Caco-2 (cell line): ENCODE data around the gene ATP13A4. TPM values are rescaled to one million over a fixed set of nuclear protein-coding genes. Genes with fewer than 3 reads are reported as not detected.

Source experiments
- Bru-seq: library from RNA; stranded (reverse); fragments of 400-500 nt; gene quantifications from one replicate; lab custom pipeline; 2021; lab: Mats Ljungman, UMichigan
- BruChase-seq, 2 experiments: library from RNA; stranded (reverse); fragments of 400-500 nt; gene quantifications; one replicate each; lab custom pipeline; 2021; lab: Mats Ljungman, UMichigan
- BruUV-seq: library from RNA; stranded (reverse); fragments of 400-500 nt; replicated peaks from 2 replicates; lab custom pipeline; 2021; lab: Mats Ljungman, UMichigan
- CTCF ChIA-PET: fragments of 300-600 bp; sonication (Branson Sonifier 250); formaldehyde crosslinking; loops from one replicate; lab custom pipeline; 2022; ENCODE audit warnings: antibody characterized with exemption; lab: Charles Lee
- POLR2A ChIA-PET: fragments of 300-600 bp; sonication (Branson Sonifier 250); formaldehyde crosslinking; loops from one replicate; lab custom pipeline; 2022; ENCODE audit warnings: antibody characterized with exemption; lab: Charles Lee
- DNase-seq, 2 experiments: peaks; one replicate each; pipeline versions ENCODE4 v3.0.0 to v3.0.0-alpha.2; 2020 to 2022
- H3K27me3 ChIP-seq: replicated peaks from 2 replicates; pipeline ENCODE4 v1.6.0; 2011; ENCODE audit warnings: low read length; ENCODE audit not compliant: control insufficient read depth, insufficient read depth
- H3K36me3 ChIP-seq: 2 replicates; pipeline ENCODE4 v1.5.1; 2011; ENCODE audit warnings: low read length; ENCODE audit not compliant: control insufficient read depth, insufficient read depth
- H3K4me1 ChIP-seq: fragments of 250-450 bp; sonication (Bioruptor Pico); 2 replicates; pipeline ENCODE4 v1.5.1; 2020; ENCODE audit warnings: mild to moderate bottlenecking
- H3K4me3 ChIP-seq: 2 replicates; pipeline ENCODE4 v1.5.1; 2011; ENCODE audit warnings: low read depth, mild to moderate bottlenecking, control low read depth, low read length
- H3K9me3 ChIP-seq: fragments of 250-450 bp; sonication (Bioruptor Pico); 2 replicates; pipeline ENCODE4 v1.5.1; 2020; ENCODE audit warnings: mild to moderate bottlenecking, moderate library complexity
- H3K27ac Mint-ChIP-seq: one replicate; pipeline ENCODE4 v1.8.0; 2022; ENCODE audit warnings: mixed read lengths; ENCODE audit not compliant: unreplicated experiment
- H3K27me3 Mint-ChIP-seq: one replicate; pipeline ENCODE4 v1.8.0; 2022; ENCODE audit warnings: mixed read lengths; ENCODE audit not compliant: insufficient read depth, unreplicated experiment
- H3K36me3 Mint-ChIP-seq: one replicate; pipeline ENCODE4 v1.8.0; 2022; ENCODE audit warnings: mild to moderate bottlenecking, mixed read lengths; ENCODE audit not compliant: insufficient read depth, unreplicated experiment
- H3K4me1 Mint-ChIP-seq: one replicate; pipeline ENCODE4 v1.8.0; 2022; ENCODE audit warnings: low read depth, mixed read lengths; ENCODE audit not compliant: unreplicated experiment
- H3K4me3 Mint-ChIP-seq: one replicate; pipeline ENCODE4 v1.8.0; 2022; ENCODE audit warnings: mild to moderate bottlenecking, moderate library complexity, mixed read lengths; ENCODE audit not compliant: unreplicated experiment
- H3K9me3 Mint-ChIP-seq: one replicate; pipeline ENCODE4 v1.8.0; 2022; ENCODE audit warnings: mixed read lengths; ENCODE audit not compliant: unreplicated experiment
- CTCF ChIP-seq, 2 experiments: fragments of 200-600 bp in 1 of 2; IDR thresholded peaks; 1 replicate in 1 of 2; 2 replicates in 1 of 2; pipeline versions ENCODE4 v1.5.1 to v1.8.0; 2011 to 2022; ENCODE audit warnings: antibody characterized with exemption in 1 of 2, control low read depth in 1 of 2, inconsistent platforms in 1 of 2, low read depth in 1 of 2, low read length in 1 of 2, mild to moderate bottlenecking in 1 of 2, moderate library complexity in 1 of 2; ENCODE audit not compliant: insufficient read depth in 1 of 2, severe bottlenecking in 1 of 2, unreplicated experiment in 1 of 2
- intact Hi-C: fragments of 100-400 bp; cut with micrococcal nuclease; formaldehyde crosslinking; loops from one replicate; pipeline ENCODE4 v1.10.0; 2022; ENCODE audit not compliant: unreplicated experiment
- long read RNA-seq: library from polyadenylated mRNA; stranded (forward); transcript quantifications from one replicate; pipeline ENCODE4 v2.0.0, GENCODE V29; 2022
- total RNA-seq: library from RNA; stranded (reverse); gene quantifications from 2 replicates; pipeline ENCODE4 v1.2.3, GENCODE V29; 2022

The ATP13A4 gene
- total RNA-seq (1.2 and 1.4 TPM in 2 replicates), Bru-seq, nascent RNA (percentile 41 among the genes with signal in this experiment), BruChase-seq, experiment 1, labeled RNA remaining after a 2-hour chase (percentile 42 among the genes with signal in this experiment), BruChase-seq, experiment 2, labeled RNA remaining after a 6-hour chase (percentile 30 among the genes with signal in this experiment)
- long read RNA-seq: 0 reads

- H3K27me3 ChIP-seq: no peaks in the 10 kb centered on the region
- CTCF ChIA-PET: no interaction called here
- no peaks in the 10 kb centered on the region for H3K36me3 Mint-ChIP-seq
- TF ChIP-seq CTCF (IDR thresholded peaks at IDR 0.05; ENCODE audit: insufficient read depth in 1 of 2, low read depth in 1 of 2, low read length in 1 of 2, severe bottlenecking in 1 of 2, unreplicated experiment in 1 of 2): no peak
- H3K4me3 ChIP-seq: peak within 1 kb of the TSS; percentile 27
- POLR2A ChIA-PET: no interaction called here
- H3K9me3 ChIP-seq: no peaks in the 10 kb centered on the region
- BruUV-seq: no TSS peak
- H3K4me1 Mint-ChIP-seq: peaks cover 24% of the 10 kb centered on the region
- no peaks in the 10 kb centered on the region for H3K9me3 Mint-ChIP-seq
- intact Hi-C loops: no loop called here
- H3K4me3 Mint-ChIP-seq: peak within 1 kb of the TSS; percentile 73
- H3K36me3 ChIP-seq: no peaks in the 10 kb centered on the region
- peak within 1 kb of the TSS; percentile 38 for H3K27ac Mint-ChIP-seq
- H3K4me1 ChIP-seq: peaks cover 9% of the 10 kb centered on the region
- no peaks in the 10 kb centered on the region for H3K27me3 Mint-ChIP-seq
- DNase-seq: peak; percentile 65 to 71
Measured at GRCh38 chr3:193554811-193555210, at the start of gene ATP13A4. Gene ATP13A4, minus strand, starts transcription at chr3:193554895. Its CDS starts 96 bp downstream, at chr3:193554799.

GRCh38 chr3:193599393-193599792, 44.7 kb upstream of the ATP13A4 start:
- Mint-ChIP-seq H3K27me3 (no peaks in the 10 kb centered on the region), H3K36me3 (peaks cover 36% of the 10 kb centered on the region), H3K4me3 (no peak overlapping the region), H3K27ac (no peak overlapping the region), H3K9me3 (no peaks in the 10 kb centered on the region), H3K4me1 (peaks cover 7% of the 10 kb centered on the region)
- intact Hi-C loops: no loop called here
- DNase-seq: no peak
- Histone ChIP-seq H3K36me3 (peaks cover 3% of the 10 kb centered on the region; the same call in 1 of the 2 replicates), H3K4me1 (peaks cover 5% of the 10 kb centered on the region; the same call in 1 of the 2 replicates), H3K27me3 (no peaks in the 10 kb centered on the region), H3K4me3 (no peak overlapping the region), H3K9me3 (no peaks in the 10 kb centered on the region)
- ChIA-PET CTCF (no interaction called here), POLR2A (no interaction called here)
- TF ChIP-seq CTCF (IDR thresholded peaks at IDR 0.05; ENCODE audit: insufficient read depth in 1 of 2, low read depth in 1 of 2, low read length in 1 of 2, severe bottlenecking in 1 of 2, unreplicated experiment in 1 of 2): no peak
- BruUV-seq: no TSS peak

GRCh38 chr3:193598202-193598601, 43.5 kb upstream of the ATP13A4 start:
- intact Hi-C loops: no loop called here
- Mint-ChIP-seq H3K9me3 (no peaks in the 10 kb centered on the region), H3K36me3 (peaks cover 42% of the 10 kb centered on the region), H3K4me1 (peaks cover 7% of the 10 kb centered on the region), H3K4me3 (no peak overlapping the region), H3K27ac (no peak overlapping the region), H3K27me3 (no peaks in the 10 kb centered on the region)
- H3K27me3 ChIP-seq: no peaks in the 10 kb centered on the region
- no peak for DNase-seq
- H3K36me3 ChIP-seq: peaks cover 3% of the 10 kb centered on the region; the same call in 1 of the 2 replicates
- ChIA-PET CTCF (interaction anchor here (0.7 kb wide), 1 partner anchor 13 kb away, joined by 3 read pairs; no protein-coding TSS in a partner anchor), POLR2A (no interaction called here)
- H3K4me1 ChIP-seq: peaks cover 5% of the 10 kb centered on the region; the same call in 1 of the 2 replicates
- BruUV-seq: no TSS peak
- H3K4me3 ChIP-seq: no peak overlapping the region
- TF ChIP-seq CTCF (IDR thresholded peaks at IDR 0.05; ENCODE audit: insufficient read depth in 1 of 2, low read depth in 1 of 2, low read length in 1 of 2, severe bottlenecking in 1 of 2, unreplicated experiment in 1 of 2): no peak
- H3K9me3 ChIP-seq: no peaks in the 10 kb centered on the region
